ENCODE results near the gene NAT16.
"Not testable (repeated sequence)": the region's sequence is repeated elsewhere in the genome, so short reads cannot be mapped to it uniquely, and the experiment has no call there.

Gene NAT16

DNA sequence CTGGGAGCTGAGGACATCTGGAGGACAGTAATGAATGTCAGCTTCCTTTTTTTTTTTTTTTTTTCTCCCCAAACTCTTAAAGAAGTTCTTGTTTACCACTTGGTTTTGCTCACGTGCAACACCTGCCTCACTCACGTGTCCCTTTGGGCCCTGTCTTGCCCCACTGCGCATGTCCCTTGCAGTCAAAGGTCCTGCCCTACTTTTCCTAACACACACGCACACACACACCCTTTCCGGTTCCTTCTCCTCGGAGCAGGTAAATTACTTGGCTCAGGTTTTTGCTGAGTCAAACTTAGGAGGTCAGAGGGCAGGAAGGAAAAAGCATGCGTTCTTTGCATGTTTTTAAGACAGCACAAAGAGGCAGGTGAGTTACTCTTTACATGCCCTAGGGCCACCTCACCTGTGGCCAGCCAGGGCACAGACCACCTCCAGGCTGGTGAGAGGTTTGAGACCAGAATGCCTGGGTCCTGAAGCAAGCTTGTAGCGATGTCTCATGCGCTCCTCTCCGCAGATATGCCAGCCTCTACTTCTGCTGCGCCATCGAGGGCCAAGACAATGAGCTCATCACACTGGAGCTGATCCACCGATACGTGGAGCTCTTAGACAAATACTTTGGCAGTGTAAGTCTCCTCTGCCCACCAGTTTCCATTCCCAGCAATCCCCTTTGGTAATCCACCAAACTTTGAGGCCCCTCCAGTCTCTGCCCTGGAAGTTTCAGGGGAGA is 23.1 kb downstream of the NAT16 start:
- peak; percentile 73 for DNase-seq (ENCODE audit: low spot score)

DNA sequence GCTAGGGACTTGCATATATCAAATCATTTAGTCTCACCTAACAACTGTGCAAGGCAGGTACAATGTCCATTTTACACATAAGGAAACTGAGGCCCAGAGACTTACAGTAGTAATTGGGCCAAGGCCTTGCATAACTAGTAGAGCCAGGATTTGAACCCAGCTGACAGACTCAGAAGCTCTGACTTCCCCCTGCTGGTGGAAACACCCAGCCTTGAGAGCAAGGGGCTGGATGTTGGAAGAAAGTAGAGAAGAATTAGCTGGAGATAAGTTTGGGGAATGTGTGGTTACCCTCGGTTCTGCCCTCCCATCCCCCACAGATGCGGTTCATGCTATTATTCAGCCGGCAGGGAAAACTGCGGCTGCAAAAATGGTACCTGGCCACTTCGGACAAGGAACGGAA is 23.8 kb downstream of the NAT16 start:
- peak; percentile 63 for DNase-seq (ENCODE audit: low spot score)

DNA sequence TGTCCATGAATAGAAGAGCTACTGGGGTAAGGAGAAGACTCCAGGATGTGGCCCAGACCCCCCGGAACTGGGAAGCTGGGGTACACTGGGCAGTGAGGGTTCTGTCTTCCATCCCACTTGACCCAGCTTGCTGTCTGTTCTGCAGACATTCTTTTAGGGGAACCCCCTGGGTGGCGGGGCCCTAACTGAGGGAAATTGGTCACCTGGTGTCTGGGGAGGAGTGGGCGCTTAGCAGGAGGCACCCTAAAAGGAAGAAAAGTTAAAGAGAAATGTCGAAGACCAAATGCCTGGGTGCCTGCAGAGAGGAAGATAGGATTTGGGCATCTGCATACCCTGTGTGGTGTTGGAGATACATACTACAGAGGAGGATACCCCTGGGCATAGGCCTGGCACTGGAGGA is 24.8 kb downstream of the NAT16 start:
- no peak for DNase-seq (ENCODE audit: low spot score)

DNA sequence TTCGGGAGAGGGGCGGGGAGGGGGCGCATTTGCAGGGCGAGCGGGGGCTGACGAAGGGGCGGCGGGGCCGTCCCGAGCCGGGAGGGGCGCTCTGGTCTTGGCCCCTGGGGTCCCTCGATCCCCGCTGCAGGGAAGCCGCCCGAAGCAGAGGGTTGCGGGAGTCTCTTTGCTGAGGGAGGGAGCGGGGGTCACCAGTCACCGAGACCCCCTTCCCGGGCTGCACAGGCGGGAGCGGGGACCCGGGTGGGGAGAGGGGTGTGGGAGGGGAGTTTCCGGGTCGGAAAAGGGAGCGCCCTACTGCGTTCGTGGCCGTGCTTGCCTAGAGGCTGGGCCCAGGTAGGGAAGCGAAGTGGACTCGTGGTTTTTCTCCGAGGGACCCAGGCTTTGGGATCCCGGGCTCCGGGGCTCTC is 25.4 kb downstream of the NAT16 start:
- no peak for DNase-seq (ENCODE audit: low spot score)

DNA sequence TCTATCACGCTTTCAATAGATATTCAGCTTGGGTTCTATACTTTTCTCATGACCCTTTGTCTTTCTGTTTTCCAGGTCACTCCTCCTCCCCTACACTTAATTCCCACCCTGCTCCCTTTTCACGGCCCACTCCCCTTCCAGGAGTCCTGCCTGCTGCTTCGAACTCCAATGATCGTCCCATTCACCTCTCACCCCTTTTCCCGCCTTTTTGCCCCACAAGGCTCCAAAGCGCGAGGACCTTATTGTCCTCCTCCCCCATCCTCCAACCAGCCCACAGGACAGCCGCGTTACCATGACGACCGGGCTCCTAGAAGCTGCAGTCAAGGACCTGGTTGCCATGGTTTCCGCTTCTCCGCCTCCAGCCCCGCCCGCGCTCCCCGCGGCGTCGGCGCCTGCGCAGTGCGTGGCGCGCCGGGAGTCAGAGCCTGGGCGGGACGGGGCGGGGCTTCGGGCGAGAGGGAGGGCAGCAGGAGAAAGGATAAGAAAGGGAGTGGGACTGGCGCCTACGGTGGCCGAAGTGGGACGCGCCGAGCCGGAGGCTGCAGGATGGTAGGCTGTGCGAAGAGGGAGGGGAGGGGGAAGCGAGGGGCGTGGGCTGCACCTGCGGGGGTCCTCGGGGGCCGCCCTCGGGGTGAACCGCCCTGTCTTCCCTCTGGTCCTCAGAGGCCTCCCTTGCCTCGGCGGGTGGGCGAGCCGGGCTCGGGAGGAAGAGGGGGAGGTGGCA is 26.0 kb downstream of the NAT16 start, which contains the start of gene AP1S1:
AP1S1 (plus strand) TSS at position 508 of the 724 bp plus-strand sequence; CDS start at position 547, 39 bp downstream.
- peak; percentile 98 for DNase-seq (ENCODE audit: low spot score)

DNA sequence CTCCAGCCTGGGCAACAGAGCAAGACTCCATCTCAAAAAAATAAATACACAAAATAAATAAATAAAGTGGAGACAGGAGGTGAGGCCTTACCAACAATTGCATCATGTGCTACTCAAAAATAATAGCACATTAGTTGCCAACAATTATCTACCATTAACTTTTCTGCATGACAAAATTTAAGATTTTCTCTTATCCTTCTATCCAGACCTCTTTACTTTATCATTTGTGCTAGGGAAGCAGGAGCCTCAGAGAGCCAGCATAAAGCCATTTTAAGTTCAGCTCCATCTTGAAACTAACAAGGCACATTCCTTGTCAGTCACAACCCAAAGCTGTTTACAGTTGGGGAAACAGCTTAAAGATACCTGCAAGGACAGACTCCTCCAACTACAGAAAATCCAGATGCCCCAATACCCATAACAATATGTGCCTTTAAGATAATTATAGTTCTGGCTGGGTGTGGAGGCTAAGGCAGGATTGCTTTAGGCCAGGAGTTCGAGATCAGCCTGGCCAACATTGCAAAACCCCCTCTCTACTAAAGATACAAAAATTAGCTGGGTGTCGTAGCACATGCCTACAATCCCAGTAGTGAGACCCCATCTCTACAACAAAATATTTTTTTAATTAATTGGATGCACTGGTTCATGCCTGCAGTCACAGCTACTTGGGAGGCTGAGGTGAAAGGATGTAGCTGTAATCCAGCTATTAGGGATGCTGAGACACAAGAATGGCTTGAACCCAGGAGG is 28.0 kb downstream of the NAT16 start:
- DNase-seq (ENCODE audit: low spot score) = no peak

DNA sequence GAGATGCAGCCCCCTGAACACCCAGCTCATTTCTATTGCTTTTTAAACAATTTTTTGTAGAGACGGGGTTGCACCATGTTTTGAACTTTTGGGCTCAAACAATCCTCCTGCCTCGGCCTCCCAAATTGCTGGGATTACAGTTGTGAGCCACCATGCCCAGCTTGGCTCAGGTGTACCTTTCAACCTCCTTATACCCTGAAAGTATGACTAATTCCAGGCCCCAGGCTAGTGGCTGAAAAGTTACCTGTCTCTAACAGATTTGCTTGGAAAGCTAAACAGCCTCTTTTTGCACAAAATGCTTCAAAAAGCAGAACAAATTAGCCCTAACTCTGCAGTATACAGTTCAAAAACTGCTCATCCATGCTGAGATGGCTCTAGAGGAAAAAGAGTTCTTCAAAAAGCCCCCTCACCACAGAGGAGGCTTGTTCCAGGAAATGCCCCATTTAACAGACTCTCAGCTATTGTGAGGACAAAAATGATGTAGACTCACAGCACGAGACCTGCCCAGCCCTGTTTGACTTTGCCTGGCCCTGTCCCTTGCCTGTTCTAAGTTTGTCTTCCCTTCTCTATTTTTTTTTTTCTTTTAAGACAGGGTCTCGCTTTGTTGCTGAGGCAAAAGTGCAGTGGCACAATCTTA is 39.2 kb downstream of the NAT16 start:
- DNase-seq (ENCODE audit: low spot score) = no peak

DNA sequence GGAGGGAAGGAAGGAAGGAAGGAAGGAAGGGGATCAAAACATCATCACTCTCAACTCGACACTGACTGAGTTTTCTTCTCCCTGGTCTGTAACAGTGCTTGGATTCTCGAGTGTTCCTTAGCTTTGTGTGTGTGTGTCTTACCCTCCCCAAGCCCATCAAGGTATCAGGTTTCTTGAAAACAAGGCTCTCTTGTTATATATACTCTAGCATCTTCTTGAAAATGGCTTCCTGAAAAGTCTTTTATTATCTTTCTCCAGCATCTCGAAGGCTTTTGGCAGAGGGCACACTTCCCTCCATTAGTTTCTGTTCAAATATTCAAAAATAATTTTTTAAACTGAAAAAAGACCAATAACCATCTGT is 39.8 kb downstream of the NAT16 start:
- no peak for DNase-seq (ENCODE audit: low spot score)

DNA sequence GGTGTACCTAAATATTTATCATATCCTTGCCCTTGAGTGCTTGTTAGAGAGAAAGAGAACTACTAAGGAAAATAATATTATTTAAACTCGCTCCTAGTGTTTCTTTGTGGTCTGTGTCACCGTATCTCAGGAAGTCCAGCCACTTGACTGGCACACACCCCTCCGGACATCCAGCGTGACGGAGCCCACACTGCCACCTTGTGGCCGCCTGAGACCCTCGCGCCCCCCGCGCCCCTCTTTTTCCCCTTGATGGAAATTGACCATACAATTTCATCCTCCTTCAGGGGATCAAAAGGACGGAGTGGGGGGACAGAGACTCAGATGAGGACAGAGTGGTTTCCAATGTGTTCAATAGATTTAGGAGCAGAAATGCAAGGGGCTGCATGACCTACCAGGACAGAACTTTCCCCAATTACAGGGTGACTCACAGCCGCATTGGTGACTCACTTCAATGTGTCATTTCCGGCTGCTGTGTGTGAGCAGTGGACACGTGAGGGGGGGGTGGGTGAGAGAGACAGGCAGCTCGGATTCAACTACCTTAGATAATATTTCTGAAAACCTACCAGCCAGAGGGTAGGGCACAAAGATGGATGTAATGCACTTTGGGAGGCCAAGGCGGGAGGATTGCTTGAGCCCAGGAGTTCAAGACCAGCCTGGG is 41.8 kb downstream of the NAT16 start:
- peak; percentile 94 for DNase-seq (ENCODE audit: low spot score)

DNA sequence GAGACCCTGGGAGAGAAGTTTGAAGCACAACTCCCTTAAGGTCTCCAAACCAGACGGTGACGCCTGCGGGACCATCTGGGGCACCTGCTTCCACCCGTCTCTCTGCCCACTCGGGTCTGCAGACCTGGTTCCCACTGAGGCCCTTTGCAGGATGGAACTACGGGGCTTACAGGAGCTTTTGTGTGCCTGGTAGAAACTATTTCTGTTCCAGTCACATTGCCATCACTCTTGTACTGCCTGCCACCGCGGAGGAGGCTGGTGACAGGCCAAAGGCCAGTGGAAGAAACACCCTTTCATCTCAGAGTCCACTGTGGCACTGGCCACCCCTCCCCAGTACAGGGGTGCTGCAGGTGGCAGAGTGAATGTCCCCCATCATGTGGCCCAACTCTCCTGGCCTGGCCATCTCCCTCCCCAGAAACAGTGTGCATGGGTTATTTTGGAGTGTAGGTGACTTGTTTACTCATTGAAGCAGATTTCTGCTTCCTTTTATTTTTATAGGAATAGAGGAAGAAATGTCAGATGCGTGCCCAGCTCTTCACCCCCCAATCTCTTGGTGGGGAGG is 42.4 kb downstream of the NAT16 start:
- DNase-seq (ENCODE audit: low spot score) = no peak

DNA sequence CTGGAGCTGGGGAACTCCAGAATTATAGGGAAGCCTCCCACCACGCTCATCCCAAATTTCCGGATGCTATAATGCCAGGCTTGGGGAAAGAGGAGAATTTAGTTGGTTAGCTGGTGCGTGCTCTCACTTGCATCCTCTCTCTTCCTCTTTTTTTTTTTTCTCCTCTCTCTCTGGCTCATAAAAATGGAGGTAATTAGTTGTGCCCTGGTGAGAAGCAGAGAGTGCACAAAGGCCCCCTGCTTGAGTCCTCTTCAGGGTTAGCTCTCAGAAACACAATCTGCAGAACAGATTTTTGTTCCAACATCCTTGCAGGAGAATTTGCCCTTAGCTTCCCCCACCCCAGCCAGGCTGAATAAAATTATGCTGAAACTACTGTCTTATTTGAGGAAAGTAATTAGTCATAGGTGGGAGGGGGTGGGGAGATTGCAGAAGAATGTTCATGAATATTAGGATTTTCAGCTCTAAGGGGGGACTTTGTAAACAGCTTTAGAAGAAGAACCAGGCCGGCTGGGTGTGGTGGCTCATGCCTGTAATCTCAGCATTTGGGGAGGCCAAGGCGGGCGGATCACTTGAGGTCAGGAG is 45.6 kb downstream of the NAT16 start:
- DNase-seq (ENCODE audit: low spot score) = no peak

DNA sequence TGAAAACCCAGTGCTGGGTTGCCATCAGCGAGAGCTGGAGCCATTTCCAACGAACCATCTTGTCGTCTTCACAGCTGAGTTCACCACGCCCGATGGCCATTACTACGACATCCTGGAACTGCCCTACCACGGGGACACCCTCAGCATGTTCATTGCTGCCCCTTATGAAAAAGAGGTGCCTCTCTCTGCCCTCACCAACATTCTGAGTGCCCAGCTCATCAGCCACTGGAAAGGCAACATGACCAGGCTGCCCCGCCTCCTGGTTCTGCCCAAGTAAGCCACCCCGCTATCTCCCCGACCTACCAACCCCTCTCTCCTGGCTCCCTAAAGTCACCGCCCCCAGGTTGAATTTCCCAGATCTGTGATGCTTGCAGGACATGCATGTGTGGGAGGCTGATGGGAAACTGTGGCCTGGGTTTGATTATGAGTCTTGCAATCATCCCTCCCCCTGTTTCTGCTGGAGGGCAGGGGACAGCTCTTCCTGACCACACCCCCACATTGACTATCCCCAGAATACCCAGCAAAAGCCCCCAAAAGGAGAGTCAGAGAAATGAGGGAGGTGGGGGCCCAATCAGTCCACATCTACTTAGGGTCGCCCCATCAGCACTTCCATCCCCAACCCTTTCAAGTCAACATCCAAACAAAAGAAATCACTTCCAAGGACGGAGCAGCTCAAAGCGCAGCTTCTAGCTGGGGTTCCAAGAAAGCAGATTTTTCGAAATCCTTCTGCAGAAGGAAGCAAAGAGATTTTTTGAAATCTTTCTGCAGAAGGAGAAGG is 46.3 kb downstream of the NAT16 start:
- no peak for DNase-seq (ENCODE audit: low spot score)

DNA sequence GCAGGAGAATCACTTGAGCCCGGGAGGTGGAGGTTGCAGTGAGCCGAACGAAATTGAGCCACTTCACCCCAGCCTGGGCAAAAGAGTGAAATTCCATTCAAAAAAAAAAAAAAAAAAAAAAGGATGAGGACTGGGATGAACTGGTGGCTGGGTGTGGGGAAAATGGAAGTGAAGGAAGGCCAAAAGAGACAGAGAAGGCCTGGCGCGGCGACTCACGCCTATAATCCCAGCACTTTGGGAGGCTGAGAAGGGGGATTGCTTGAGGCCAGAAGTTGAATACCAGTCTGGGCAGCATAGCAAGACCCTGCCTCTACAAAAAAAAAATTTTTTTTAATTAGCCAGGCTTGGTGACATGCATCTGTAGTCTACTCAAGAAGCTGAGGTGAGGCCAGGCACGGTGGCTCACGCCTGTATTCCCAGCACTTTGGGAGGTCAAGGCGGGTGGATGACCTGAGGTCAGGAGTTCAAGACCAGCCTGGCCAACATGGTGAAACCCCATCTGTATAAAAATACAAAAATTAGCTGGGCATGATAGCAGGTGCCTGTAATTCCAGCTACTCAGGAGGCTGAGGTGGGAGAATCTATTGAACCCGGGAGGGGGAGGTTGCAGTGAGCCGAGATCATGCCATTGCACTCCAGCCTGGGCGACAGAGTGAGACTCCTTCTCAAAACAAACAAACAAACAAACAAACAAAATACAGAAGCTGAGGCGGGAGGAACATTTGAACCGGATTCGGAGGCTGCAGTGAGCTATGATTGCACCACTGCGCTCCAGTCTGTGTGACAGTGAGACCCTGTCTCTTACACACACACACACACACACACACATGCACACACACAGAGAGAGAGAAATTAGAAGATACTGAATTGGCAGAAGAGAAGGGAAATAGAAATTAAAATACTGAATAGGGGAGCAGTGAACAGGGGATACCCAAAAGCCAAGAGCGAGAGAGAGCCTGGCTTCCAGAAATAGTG is 47.2 kb downstream of the NAT16 start:
- not testable (repeated sequence) for DNase-seq (ENCODE audit: low spot score)

DNA sequence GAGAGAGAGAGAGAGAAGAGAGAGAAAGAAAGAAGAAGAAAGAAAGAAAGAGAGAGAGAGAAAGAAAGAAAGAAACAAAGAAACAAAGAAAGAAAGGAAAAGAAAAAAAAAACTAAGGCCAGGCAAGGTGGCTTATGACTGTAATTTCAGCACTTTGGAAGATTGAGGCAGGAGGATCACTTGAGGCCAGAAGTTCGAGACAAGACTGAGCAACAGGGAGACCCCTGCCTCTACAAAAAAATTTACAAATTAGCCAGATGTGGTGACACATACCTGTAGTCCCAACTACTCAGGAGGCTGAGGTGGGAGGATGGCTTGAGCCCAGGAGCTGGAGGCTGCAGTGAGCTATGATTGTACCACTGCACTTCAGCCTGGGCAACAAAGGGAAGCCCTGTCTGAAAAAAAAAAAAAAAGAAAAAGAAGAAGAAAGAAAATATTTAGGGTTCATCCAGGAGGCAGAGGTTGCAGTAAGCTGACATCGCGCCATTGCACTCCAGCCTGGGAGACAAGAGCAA is 50.4 kb downstream of the NAT16 start:
- no peak for DNase-seq (ENCODE audit: low spot score)

DNA sequence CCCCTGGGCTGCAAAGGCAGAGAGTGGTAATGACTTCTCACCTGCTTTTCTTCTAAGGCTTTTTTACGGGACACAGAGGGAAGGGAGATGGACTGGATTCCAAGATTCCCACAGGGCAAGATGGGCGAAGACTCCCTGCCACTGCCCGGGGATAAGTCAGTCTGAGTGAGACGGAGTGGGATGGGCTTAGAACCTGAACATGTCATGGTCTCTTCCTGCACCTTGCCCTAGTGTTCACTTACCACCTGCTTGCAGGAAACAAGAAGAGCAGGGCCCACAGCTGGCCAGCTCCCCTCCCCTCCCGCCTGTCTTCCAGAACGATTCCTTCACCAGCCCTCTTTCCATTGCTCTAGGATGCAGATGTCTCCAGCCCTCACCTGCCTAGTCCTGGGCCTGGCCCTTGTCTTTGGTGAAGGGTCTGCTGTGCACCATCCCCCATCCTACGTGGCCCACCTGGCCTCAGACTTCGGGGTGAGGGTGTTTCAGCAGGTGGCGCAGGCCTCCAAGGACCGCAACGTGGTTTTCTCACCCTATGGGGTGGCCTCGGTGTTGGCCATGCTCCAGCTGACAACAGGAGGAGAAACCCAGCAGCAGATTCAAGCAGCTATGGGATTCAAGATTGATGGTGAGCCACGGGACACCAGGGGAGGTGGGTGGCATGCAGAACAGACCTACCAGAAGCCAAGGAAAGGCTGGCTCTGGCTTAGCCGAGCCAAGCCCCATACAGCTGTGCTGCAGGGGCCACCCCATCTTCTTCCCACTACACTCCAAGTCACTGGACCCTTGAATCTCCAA is 51.9 kb downstream of the NAT16 start:
- DNase-seq (ENCODE audit: low spot score) = peak; percentile 57

DNA sequence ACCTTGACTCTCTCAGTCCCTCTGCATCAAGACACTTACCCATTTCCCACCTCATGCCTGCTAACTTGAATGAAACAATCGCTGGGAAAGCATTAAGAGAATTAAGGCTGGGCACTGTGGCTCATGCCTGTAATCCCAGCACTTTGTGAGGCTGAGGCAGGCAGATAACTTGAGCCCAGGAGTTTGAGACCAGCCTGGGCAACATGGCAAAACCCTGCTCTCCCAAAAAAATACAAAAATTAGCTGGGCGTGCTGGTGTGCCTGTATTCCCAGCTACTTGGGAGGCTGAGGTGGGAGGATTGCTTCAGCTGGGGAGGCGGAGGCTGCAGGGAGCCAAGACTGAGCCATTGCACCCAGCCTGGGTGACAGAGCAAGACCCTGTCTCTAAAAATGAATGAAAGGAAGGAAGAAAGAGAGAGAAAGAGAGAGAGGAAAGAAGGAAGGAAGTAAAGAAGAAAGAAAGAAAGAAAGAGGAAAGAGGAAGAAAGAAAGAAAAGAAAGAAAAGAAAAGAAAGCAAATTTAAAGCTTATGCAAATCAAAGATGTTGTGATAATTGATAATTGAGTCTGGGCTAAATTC is 52.5 kb downstream of the NAT16 start:
- DNase-seq (ENCODE audit: low spot score) = no peak

DNA sequence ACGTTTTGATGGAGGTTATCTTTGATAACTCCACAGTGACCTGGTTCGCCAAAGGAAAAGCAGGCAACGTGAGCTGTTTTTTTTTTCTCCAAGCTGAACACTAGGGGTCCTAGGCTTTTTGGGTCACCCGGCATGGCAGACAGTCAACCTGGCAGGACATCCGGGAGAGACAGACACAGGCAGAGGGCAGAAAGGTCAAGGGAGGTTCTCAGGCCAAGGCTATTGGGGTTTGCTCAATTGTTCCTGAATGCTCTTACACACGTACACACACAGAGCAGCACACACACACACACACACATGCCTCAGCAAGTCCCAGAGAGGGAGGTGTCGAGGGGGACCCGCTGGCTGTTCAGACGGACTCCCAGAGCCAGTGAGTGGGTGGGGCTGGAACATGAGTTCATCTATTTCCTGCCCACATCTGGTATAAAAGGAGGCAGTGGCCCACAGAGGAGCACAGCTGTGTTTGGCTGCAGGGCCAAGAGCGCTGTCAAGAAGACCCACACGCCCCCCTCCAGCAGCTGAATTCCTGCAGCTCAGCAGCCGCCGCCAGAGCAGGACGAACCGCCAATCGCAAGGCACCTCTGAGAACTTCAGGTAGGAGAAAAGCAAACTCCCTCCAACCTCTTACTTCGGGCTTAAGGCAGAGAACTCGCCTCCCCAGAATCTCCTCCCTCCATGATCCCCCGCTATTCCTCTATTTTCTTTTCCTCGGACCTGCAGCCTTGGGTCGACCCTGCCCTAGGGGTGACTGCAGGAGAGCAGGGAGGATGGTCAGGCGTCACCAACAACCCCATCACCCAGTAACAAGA is 53.2 kb downstream of the NAT16 start, which contains the start of gene SERPINE1:
SERPINE1 (plus strand) TSS at position 454 of the 809 bp plus-strand sequence. CDS start 1,290 bp downstream, outside the sequence.
- DNase-seq (ENCODE audit: low spot score) = peak; percentile 97
